Ishikawa (cell line): ENCODE measurements around the gene TBC1D8.
A peak's percentile ranks its signal among the peaks of the same experiment; 100 is the strongest.

ENCODE experiments used
- CREB1 ChIP-seq: IDR thresholded peaks from 2 replicates; pipeline ENCODE4 v1.6.1; 2012; ENCODE audit warnings: low read depth
- EGR1 ChIP-seq: IDR thresholded peaks from 2 replicates; pipeline ENCODE4 v1.6.1; 2012
- EP300 ChIP-seq: IDR thresholded peaks from 2 replicates; pipeline ENCODE4 v1.6.1; 2012; ENCODE audit warnings: borderline replicate concordance
- MAX ChIP-seq: IDR thresholded peaks from 2 replicates; pipeline ENCODE4 v1.6.1; 2012
- NFIC ChIP-seq: IDR thresholded peaks from 2 replicates; pipeline ENCODE4 v1.6.1; 2012
- RAD21 ChIP-seq: IDR thresholded peaks from 2 replicates; pipeline ENCODE4 v1.6.1; 2012; ENCODE audit warnings: low read depth
- REST ChIP-seq: IDR thresholded peaks from 2 replicates; pipeline ENCODE4 v1.6.1; 2012; ENCODE audit warnings: low read depth, mild to moderate bottlenecking
- TAF1 ChIP-seq: IDR thresholded peaks from 2 replicates; pipeline ENCODE4 v1.6.1; 2012; ENCODE audit warnings: low read depth, mild to moderate bottlenecking
- TCF12 ChIP-seq: IDR thresholded peaks from 2 replicates; pipeline ENCODE4 v1.6.1; 2012; ENCODE audit warnings: low read depth
- TEAD4 ChIP-seq: IDR thresholded peaks from 2 replicates; pipeline ENCODE4 v1.6.1; 2012
- USF1 ChIP-seq: IDR thresholded peaks from 2 replicates; pipeline ENCODE4 v1.6.1; 2012
- YY1 ChIP-seq: IDR thresholded peaks from 2 replicates; pipeline ENCODE4 v1.6.1; 2012; ENCODE audit warnings: low read depth
- ZBTB7A ChIP-seq: IDR thresholded peaks from 2 replicates; pipeline ENCODE4 v1.6.1; 2012; ENCODE audit warnings: low read depth

GRCh38 chr2:101038455-101039255 lies 112.5 kb downstream of the TBC1D8 start:
- no peak for TF ChIP-seq ZBTB7A
- TF ChIP-seq YY1 = no peak
- peak; percentile 62 for TF ChIP-seq RAD21
- no peak for TF ChIP-seq REST
- TF ChIP-seq NFIC = no peak
- no peak for TF ChIP-seq CREB1
- no peak for TF ChIP-seq EP300
- no peak for TF ChIP-seq MAX
- TF ChIP-seq TCF12 = no peak
- no peak for TF ChIP-seq EGR1
- TF ChIP-seq TEAD4 = no peak
- no peak for TF ChIP-seq TAF1
- no peak for TF ChIP-seq USF1
